ENCODE measurements around the gene PRR5L. TPM values are rescaled to one million over a fixed set of nuclear protein-coding genes. Genes with fewer than 3 reads are reported as not detected.

The PRR5L gene
- total and polyA plus RNA-seq, 2 donors (not counting 1 experiment from before 2014, with no cell fraction given) = 4.0 to 5.9 TPM

DNA sequence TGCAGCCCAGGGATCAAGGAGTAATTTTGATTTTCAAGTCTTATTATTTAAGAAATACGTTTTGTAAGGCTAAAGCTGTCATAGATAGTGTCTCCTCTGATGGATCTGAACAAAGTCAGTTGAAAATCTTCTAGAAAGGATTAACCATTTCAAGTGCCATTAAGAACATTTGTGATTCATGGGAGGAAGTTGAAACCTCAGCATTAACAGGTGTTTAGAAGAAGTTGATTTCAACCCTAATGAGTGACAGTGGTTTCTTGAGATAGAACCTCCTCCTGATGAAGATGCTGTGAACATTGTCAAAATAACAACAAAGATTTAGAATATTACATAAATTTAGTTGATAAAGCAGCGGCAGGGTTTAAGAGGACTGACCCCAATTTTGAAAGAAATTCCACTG, 61.7 kb downstream of the PRR5L start:
- DNase-seq (no peak), ATAC-seq (ENCODE audit: low read depth) (no peak)
- Histone ChIP-seq H3K36me3 (replicated peaks in 1 of 2; ENCODE audit: control extremely low read depth in 1 of 2, control insufficient read depth in 1 of 2, extremely low read depth in 1 of 2, insufficient read depth in 2 of 2, low read length in 1 of 2) (no peaks in the 10 kb centered on the region), H3K4me3 (ENCODE audit: control extremely low read depth in 1 of 5, extremely low read depth in 1 of 5, insufficient read depth in 1 of 5, low read depth in 2 of 5, low read length in 4 of 5) (no peak overlapping the region), H3K4me1 (ENCODE audit: control insufficient read depth in 2 of 2, insufficient read depth in 2 of 2, low read length in 2 of 2) (peaks cover 61% of the 10 kb centered on the region in 2 donors), H3K4me2 (replicated peaks; ENCODE audit: low read depth, low read length, poor library complexity, severe bottlenecking) (no peak overlapping the region), H3K9me3 (ENCODE audit: control extremely low read depth in 1 of 3, control insufficient read depth in 2 of 3, insufficient read depth in 1 of 3, low read length in 2 of 3) (no peaks in the 10 kb centered on the region), H3K79me2 (ENCODE audit: control insufficient read depth, insufficient read depth, low read length) (no peaks in the 10 kb centered on the region), H3K27me3 (replicated peaks in 1 of 4; ENCODE audit: control extremely low read depth in 1 of 4, control insufficient read depth in 3 of 4, insufficient read depth in 4 of 4, low read length in 3 of 4) (peaks cover 0 to 8% (median 7%) of the 10 kb centered on the region in 4 experiments), H4K20me1 (ENCODE audit: control insufficient read depth, insufficient read depth, low read length, poor library complexity, severe bottlenecking) (peaks cover 4% of the 10 kb centered on the region), H3K27ac (ENCODE audit: low read length in 2 of 2) (no peak overlapping the region), H3K9ac (ENCODE audit: low read length) (no peak overlapping the region), H2AFZ (ENCODE audit: insufficient read depth, low read depth, low read length, poor library complexity, severe bottlenecking) (no peak overlapping the region)
- WGBS (ENCODE audit: insufficient coverage) = no CpG with 5 or more reads among the region's 2 CpGs
- CTCF ChIA-PET = interaction anchor here (0.7 kb wide), 1 partner anchor 1310 kb away, joined by 5 read pairs; no protein-coding TSS in a partner anchor
- no peak overlapping the region for H3K27ac Mint-ChIP-seq
- intact Hi-C loops (cut with micrococcal nuclease) = loop anchor here (5.0 kb wide), 1 partner anchor 34 kb away; no protein-coding TSS in a partner anchor
- no peak overlapping the region for H3K4me3 Mint-ChIP-seq
- H3K27me3 Mint-ChIP-seq = peaks cover 22% of the 10 kb centered on the region
- no peaks in the 10 kb centered on the region for H3K9me3 Mint-ChIP-seq (ENCODE audit: insufficient read depth)
- no peak for TF ChIP-seq EZH2 (IDR thresholded peaks at IDR 0.05; ENCODE audit: borderline replicate concordance, insufficient read depth, low read depth, low read length, poor library complexity, severe bottlenecking)
- TF ChIP-seq, protein P1, sequence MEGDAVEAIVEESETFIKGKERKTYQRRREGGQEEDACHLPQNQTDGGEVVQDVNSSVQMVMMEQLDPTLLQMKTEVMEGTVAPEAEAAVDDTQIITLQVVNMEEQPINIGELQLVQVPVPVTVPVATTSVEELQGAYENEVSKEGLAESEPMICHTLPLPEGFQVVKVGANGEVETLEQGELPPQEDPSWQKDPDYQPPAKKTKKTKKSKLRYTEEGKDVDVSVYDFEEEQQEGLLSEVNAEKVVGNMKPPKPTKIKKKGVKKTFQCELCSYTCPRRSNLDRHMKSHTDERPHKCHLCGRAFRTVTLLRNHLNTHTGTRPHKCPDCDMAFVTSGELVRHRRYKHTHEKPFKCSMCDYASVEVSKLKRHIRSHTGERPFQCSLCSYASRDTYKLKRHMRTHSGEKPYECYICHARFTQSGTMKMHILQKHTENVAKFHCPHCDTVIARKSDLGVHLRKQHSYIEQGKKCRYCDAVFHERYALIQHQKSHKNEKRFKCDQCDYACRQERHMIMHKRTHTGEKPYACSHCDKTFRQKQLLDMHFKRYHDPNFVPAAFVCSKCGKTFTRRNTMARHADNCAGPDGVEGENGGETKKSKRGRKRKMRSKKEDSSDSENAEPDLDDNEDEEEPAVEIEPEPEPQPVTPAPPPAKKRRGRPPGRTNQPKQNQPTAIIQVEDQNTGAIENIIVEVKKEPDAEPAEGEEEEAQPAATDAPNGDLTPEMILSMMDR (IDR thresholded peaks at IDR 0.05) = no peak
- H3K4me1 Mint-ChIP-seq = peaks cover 63% of the 10 kb centered on the region
- POLR2A ChIA-PET = no interaction called here

DNA sequence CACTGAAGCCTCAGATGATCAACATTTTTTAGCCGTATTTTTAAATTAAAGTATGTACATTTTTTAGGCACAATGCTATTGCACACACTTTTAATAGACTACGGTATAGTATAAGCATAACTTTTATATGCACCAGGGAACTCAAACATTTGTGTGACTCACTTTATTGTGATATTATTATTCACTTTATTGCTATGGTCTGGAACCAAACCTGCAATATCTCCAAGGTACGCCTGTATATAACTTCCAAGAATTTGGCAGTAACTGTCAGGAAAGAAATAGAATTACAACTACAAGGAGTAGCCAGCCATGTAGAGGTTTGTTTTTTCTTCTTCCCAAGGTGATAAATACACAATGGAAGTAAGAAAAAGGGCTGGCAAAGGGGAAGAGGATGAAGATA, 62.3 kb downstream of the PRR5L start:
- ChIA-PET POLR2A (no interaction called here), CTCF (no interaction called here)
- H3K27me3 ChIP-seq (replicated peaks in 1 of 4; ENCODE audit: control extremely low read depth in 1 of 4, control insufficient read depth in 3 of 4, insufficient read depth in 4 of 4, low read length in 3 of 4) = peaks cover 0 to 8% (median 7%) of the 10 kb centered on the region in 4 experiments
- no peaks in the 10 kb centered on the region for H3K36me3 ChIP-seq (replicated peaks in 1 of 2; ENCODE audit: control extremely low read depth in 1 of 2, control insufficient read depth in 1 of 2, extremely low read depth in 1 of 2, insufficient read depth in 2 of 2, low read length in 1 of 2)
- peaks cover 4% of the 10 kb centered on the region for H4K20me1 ChIP-seq (ENCODE audit: control insufficient read depth, insufficient read depth, low read length, poor library complexity, severe bottlenecking)
- no peak overlapping the region for H3K9ac ChIP-seq (ENCODE audit: low read length)
- H3K4me1 Mint-ChIP-seq = peaks cover 65% of the 10 kb centered on the region
- H3K9me3 ChIP-seq (ENCODE audit: control extremely low read depth in 1 of 3, control insufficient read depth in 2 of 3, insufficient read depth in 1 of 3, low read length in 2 of 3) = no peaks in the 10 kb centered on the region
- no peaks in the 10 kb centered on the region for H3K9me3 Mint-ChIP-seq (ENCODE audit: insufficient read depth)
- H2AFZ ChIP-seq (ENCODE audit: insufficient read depth, low read depth, low read length, poor library complexity, severe bottlenecking) = no peak overlapping the region
- intact Hi-C loops (cut with micrococcal nuclease) = loop anchor here (5.0 kb wide), 1 partner anchor 34 kb away; no protein-coding TSS in a partner anchor
- WGBS (ENCODE audit: insufficient coverage) = no CpG with 5 or more reads among the region's 3 CpGs
- H3K27ac Mint-ChIP-seq = no peak overlapping the region
- H3K4me3 ChIP-seq (ENCODE audit: control extremely low read depth in 1 of 5, extremely low read depth in 1 of 5, insufficient read depth in 1 of 5, low read depth in 2 of 5, low read length in 4 of 5) = no peak overlapping the region
- DNase-seq (no peak), ATAC-seq (ENCODE audit: low read depth) (no peak)
- peaks cover 24% of the 10 kb centered on the region for H3K27me3 Mint-ChIP-seq
- H3K4me1 ChIP-seq (ENCODE audit: control insufficient read depth in 2 of 2, insufficient read depth in 2 of 2, low read length in 2 of 2) = peaks cover 61% of the 10 kb centered on the region in 2 donors
- no peak overlapping the region for H3K27ac ChIP-seq (ENCODE audit: low read length in 2 of 2)
- TF ChIP-seq, protein P1 (IDR thresholded peaks at IDR 0.05) = no peak
- no peak overlapping the region for H3K4me2 ChIP-seq (replicated peaks; ENCODE audit: low read depth, low read length, poor library complexity, severe bottlenecking)
- H3K79me2 ChIP-seq (ENCODE audit: control insufficient read depth, insufficient read depth, low read length) = no peaks in the 10 kb centered on the region
- H3K4me3 Mint-ChIP-seq = no peak overlapping the region
